Measurements from ENCODE around the gene USP31.
"Not testable (repeated sequence)": the region's sequence is repeated elsewhere in the genome, so short reads cannot be mapped to it uniquely, and the experiment has no call there.

USP31 gene

GRCh38 chr16:23104032-23104955 lies 45.0 kb downstream of the USP31 start:
- POLR2A ChIA-PET, result no interaction called here
- CTCF ChIA-PET, result interaction anchor here (1.5 to 2.5 kb wide), 2 partner anchors 12 to 18 kb away, joined by 3 to 6 read pairs; no protein-coding TSS in a partner anchor
- TF ChIP-seq CTCF (IDR thresholded peaks at IDR 0.05; ENCODE audit: control extremely low read depth, extremely low read depth, low read depth, missing control alignments), result no peak
- no peak for DNase-seq (ENCODE audit: extremely low spot score)

- TF ChIP-seq CTCF (IDR thresholded peaks at IDR 0.05; ENCODE audit: control extremely low read depth, extremely low read depth, low read depth, missing control alignments), result no peak
- no peak for DNase-seq (ENCODE audit: extremely low spot score)
- ChIA-PET CTCF (interaction anchor here (1.5 kb wide), 1 partner anchor 19 kb away, joined by 3 read pairs; no protein-coding TSS in a partner anchor), POLR2A (no interaction called here)
These were observed 45.6 kb downstream of the USP31 start for GRCh38 chr16:23103603-23104002.

GRCh38 chr16:23101012-23101550 lies 48.2 kb downstream of the USP31 start:
- no peak for DNase-seq (ENCODE audit: extremely low spot score)
- ChIA-PET CTCF (no interaction called here), POLR2A (no interaction called here)
- TF ChIP-seq CTCF (IDR thresholded peaks at IDR 0.05; ENCODE audit: control extremely low read depth, extremely low read depth, low read depth, missing control alignments), result no peak

GRCh38 chr16:23096450-23096849 lies 52.8 kb downstream of the USP31 start:
- POLR2A ChIA-PET; DNase-seq (ENCODE audit: extremely low spot score); CTCF ChIA-PET: not testable (repeated sequence)

- CTCF ChIA-PET, result interaction anchor here (1.6 kb wide), 1 partner anchor 342 kb away, joined by 3 read pairs; no protein-coding TSS in a partner anchor
- POLR2A ChIA-PET; DNase-seq (ENCODE audit: extremely low spot score): not testable (repeated sequence)
These were observed 55.1 kb downstream of the USP31 start for GRCh38 chr16:23094136-23094535.

GRCh38 chr16:23092801-23093117 lies 56.5 kb downstream of the USP31 start:
- ChIA-PET POLR2A (no interaction called here), CTCF (interaction anchor here (1.6 to 2.2 kb wide), 2 partner anchors 13 to 343 kb away, joined by 3 to 6 read pairs; no protein-coding TSS in a partner anchor)
- no peak for DNase-seq (ENCODE audit: extremely low spot score)
- TF ChIP-seq CTCF (IDR thresholded peaks at IDR 0.05; ENCODE audit: control extremely low read depth, extremely low read depth, low read depth, missing control alignments), result no peak

- no peak for TF ChIP-seq CTCF (IDR thresholded peaks at IDR 0.05; ENCODE audit: control extremely low read depth, extremely low read depth, low read depth, missing control alignments)
- CTCF ChIA-PET, result interaction anchor here (0.7 to 2.2 kb wide), 3 partner anchors 9 to 91 kb away, joined by 3 to 6 read pairs (median 4); no protein-coding TSS in a partner anchor
These were observed 57.0 kb downstream of the USP31 start for GRCh38 chr16:23092072-23092800.

More at GRCh38 chr16:23092072-23092800, 57.0 kb downstream of the USP31 start:
- no peak for DNase-seq (ENCODE audit: extremely low spot score)
- POLR2A ChIA-PET, result no interaction called here
